IMR-90 (cell line): ENCODE results near the gene CSK. TPM values are rescaled to one million over a fixed set of nuclear protein-coding genes. Genes with fewer than 3 reads are reported as not detected.

Source experiments
- ATAC-seq: fragments of 200-7000 bp; cut with Tn5 transposase; 2 replicates; pipeline ENCODE4 v1.9.1; 2020; ENCODE audit warnings: low read depth, mild to moderate bottlenecking, moderate library complexity
- BruUV-seq: library from RNA; stranded (reverse); fragments of 400-500 nt; replicated peaks from 2 replicates; lab custom pipeline; 2021; lab: Mats Ljungman, UMichigan
- CTCF ChIA-PET: fragments of 300-600 bp; formaldehyde crosslinking; extraction: SDS; loops from one replicate; lab custom pipeline; 2021; ENCODE audit warnings: antibody characterized with exemption; lab: Yijun Ruan, JAX
- POLR2A ChIA-PET: fragments of 300-600 bp; sonication (Branson Sonifier 250); formaldehyde crosslinking; loops from one replicate; lab custom pipeline; 2022; ENCODE audit warnings: antibody characterized with exemption; ENCODE audit not compliant: unreplicated experiment; lab: Charles Lee
- DNase-seq: peaks from one replicate; pipeline ENCODE4 v3.0.0; 2013
- H2AFZ ChIP-seq: replicated peaks from 2 replicates; pipeline ENCODE3; 2013; ENCODE audit warnings: low read length, mild to moderate bottlenecking; ENCODE audit not compliant: poor library complexity
- H2AK5ac ChIP-seq: 2 replicates; pipeline ENCODE4 v1.6.1; 2013; ENCODE audit warnings: low read depth, low read length, inconsistent platforms
- H2AK9ac ChIP-seq: replicated peaks from 2 replicates; pipeline ENCODE3; 2013; ENCODE audit warnings: mild to moderate bottlenecking, low read depth, low read length, moderate library complexity; ENCODE audit not compliant: poor library complexity
- H2BK120ac ChIP-seq: 2 replicates; pipeline ENCODE4 v1.6.1; 2013; ENCODE audit warnings: low read depth, low read length, inconsistent platforms
- H2BK15ac ChIP-seq: 3 replicates; pipeline ENCODE4 v1.6.1; 2013; ENCODE audit warnings: low read depth, low read length, inconsistent platforms
- H2BK20ac ChIP-seq: 2 replicates; pipeline ENCODE4 v1.6.1; 2013; ENCODE audit warnings: low read depth, mild to moderate bottlenecking, inconsistent platforms, low read length, moderate library complexity
- H2BK5ac ChIP-seq: 2 replicates; pipeline ENCODE4 v1.6.1; 2013; ENCODE audit warnings: mild to moderate bottlenecking, low read depth, low read length, inconsistent platforms; ENCODE audit not compliant: poor library complexity, severe bottlenecking
- H3K14ac ChIP-seq: replicated peaks from 2 replicates; pipeline ENCODE4 v1.6.1; 2013; ENCODE audit warnings: low read depth, low read length, inconsistent platforms
- H3K18ac ChIP-seq: 2 replicates; pipeline ENCODE4 v1.6.1; 2013; ENCODE audit warnings: low read depth, low read length, control low read depth
- H3K23ac ChIP-seq: 2 replicates; pipeline ENCODE4 v1.6.1; 2013; ENCODE audit warnings: low read depth, low read length, inconsistent platforms
- H3K27ac ChIP-seq: 2 replicates; pipeline ENCODE4 v1.5.1; 2013; ENCODE audit warnings: mild to moderate bottlenecking, control low read depth, low read length; ENCODE audit not compliant: insufficient read depth
- H3K27me3 ChIP-seq: 2 replicates; pipeline ENCODE4 v1.6.1; 2013; ENCODE audit warnings: low read length; ENCODE audit not compliant: control insufficient read depth, insufficient read depth
- H3K36me3 ChIP-seq: 2 replicates; pipeline ENCODE4 v1.6.1; 2013; ENCODE audit warnings: low read length, mixed read lengths; ENCODE audit not compliant: control insufficient read depth, insufficient read depth
- H3K4ac ChIP-seq: 2 replicates; pipeline ENCODE4 v1.6.1; 2013; ENCODE audit warnings: low read depth, low read length, inconsistent platforms
- H3K4me1 ChIP-seq: 2 replicates; pipeline ENCODE4 v1.6.1; 2013; ENCODE audit warnings: low read length, mixed read lengths; ENCODE audit not compliant: control insufficient read depth, insufficient read depth
- H3K4me2 ChIP-seq: 2 replicates; pipeline ENCODE4 v1.6.1; 2013; ENCODE audit warnings: low read depth, mild to moderate bottlenecking, control low read depth, low read length, moderate library complexity
- H3K4me3 ChIP-seq: 2 replicates; pipeline ENCODE4 v1.5.1; 2013; ENCODE audit warnings: low read depth, mild to moderate bottlenecking, control low read depth, low read length, moderate library complexity; ENCODE audit not compliant: insufficient read depth
- H3K56ac ChIP-seq: 2 replicates; pipeline ENCODE4 v1.6.1; 2013; ENCODE audit warnings: low read length, inconsistent platforms; ENCODE audit not compliant: insufficient read depth; ENCODE audit errors: extremely low read depth
- H3K79me1 ChIP-seq, 2 experiments: 2 replicates each; pipeline ENCODE4 v1.6.1; 2013; ENCODE audit warnings: low read length in 2 of 2, inconsistent platforms in 1 of 2, low read depth in 1 of 2
- H3K9ac ChIP-seq: 2 replicates; pipeline ENCODE4 v1.6.1; 2013; ENCODE audit warnings: low read depth, low read length, control low read depth
- H3K9me1 ChIP-seq: 2 replicates; pipeline ENCODE4 v1.6.1; 2013; ENCODE audit warnings: low read length, inconsistent platforms; ENCODE audit not compliant: insufficient read depth
- H3K9me3 ChIP-seq: 2 replicates; pipeline ENCODE4 v1.6.1; 2013; ENCODE audit warnings: low read length; ENCODE audit not compliant: control insufficient read depth, insufficient read depth
- H4K20me1 ChIP-seq: 2 replicates; pipeline ENCODE4 v1.6.1; 2013; ENCODE audit warnings: low read length, inconsistent platforms; ENCODE audit not compliant: insufficient read depth
- H4K5ac ChIP-seq: 2 replicates; pipeline ENCODE4 v1.6.1; 2013; ENCODE audit warnings: mild to moderate bottlenecking, low read depth, low read length, control low read depth
- H4K8ac ChIP-seq, 2 experiments: 2 replicates each; pipeline ENCODE4 v1.6.1; 2013; ENCODE audit warnings: low read depth in 2 of 2, low read length in 2 of 2, control low read depth in 1 of 2, inconsistent platforms in 1 of 2
- H4K91ac ChIP-seq: 2 replicates; pipeline ENCODE4 v1.6.1; 2013; ENCODE audit warnings: low read depth, low read length, inconsistent platforms; ENCODE audit not compliant: insufficient read depth
- CHD1 ChIP-seq: IDR thresholded peaks from 2 replicates; pipeline ENCODE4 v1.6.1; 2012; ENCODE audit warnings: low read depth, low read length, improper control_type of control experiment
- MXI1 ChIP-seq: IDR thresholded peaks from 2 replicates; pipeline ENCODE4 v1.6.1; 2012; ENCODE audit warnings: low read depth, mild to moderate bottlenecking, low read length, moderate library complexity, borderline replicate concordance
- SMC3 ChIP-seq: fragments of 150-350 bp; IDR thresholded peaks from 2 replicates; pipeline ENCODE4 v1.6.1; 2016; ENCODE audit warnings: low read depth, mild to moderate bottlenecking, antibody characterized with exemption, low read length, moderate library complexity
- whole genome bisulfite sequencing, 2 experiments: methylation state at CpG; one replicate each; pipeline versions ENCODE4 v1.1.5 to v1.1.7; 2013; ENCODE audit warnings: missing lambda C conversion rate in 2 of 2; ENCODE audit not compliant: insufficient read length in 1 of 2; ENCODE audit errors: extremely low coverage in 2 of 2; 5-methylcytosine and 5-hydroxymethylcytosine counted together
- dilution Hi-C: fragments of 300-500 bp; cut with HindIII; formaldehyde crosslinking; loops from one replicate; pipeline ENCODE4 v1.14.3; 2018; ENCODE audit warnings: low sequenced_read_pairs; ENCODE audit not compliant: unreplicated experiment
- in situ Hi-C: fragments of 300-500 bp; cut with MboI; formaldehyde crosslinking; loops from 3 replicates; pipeline ENCODE4 v1.14.3; 2019; ENCODE audit warnings: low sequenced_read_pairs, inconsistent platforms, mixed read lengths
- intact Hi-C: fragments of 100-400 bp; cut with micrococcal nuclease; formaldehyde crosslinking; loops from 2 replicates; pipeline ENCODE4 v1.10.0; 2022
- polyA plus RNA-seq, 3 experiments: library from polyadenylated mRNA; depleted of rRNA; stranded (reverse); fragments of >200 nt; gene quantifications; 2 replicates each; pipeline ENCODE4 v1.2.3, GENCODE V29; 2012; ENCODE audit warnings: low replicate concordance in 1 of 3
- total RNA-seq: library from RNA; depleted of rRNA; stranded (reverse); fragments of >200 nt; gene quantifications from 2 replicates; pipeline ENCODE4 v1.2.3, GENCODE V29; 2012
- TF ChIP-seq, protein P1 (sequence below): conservative IDR thresholded peaks from 2 replicates; pipeline ENCODE4 v1.5.1; 2012; ENCODE audit warnings: mild to moderate bottlenecking, low read depth, low read length, improper control_type of control experiment

Gene CSK
- total and polyA plus RNA-seq, 2 of the 4 experiments (the other 2 are of a cell fraction) = 10.8 to 54.0 TPM

DNA sequence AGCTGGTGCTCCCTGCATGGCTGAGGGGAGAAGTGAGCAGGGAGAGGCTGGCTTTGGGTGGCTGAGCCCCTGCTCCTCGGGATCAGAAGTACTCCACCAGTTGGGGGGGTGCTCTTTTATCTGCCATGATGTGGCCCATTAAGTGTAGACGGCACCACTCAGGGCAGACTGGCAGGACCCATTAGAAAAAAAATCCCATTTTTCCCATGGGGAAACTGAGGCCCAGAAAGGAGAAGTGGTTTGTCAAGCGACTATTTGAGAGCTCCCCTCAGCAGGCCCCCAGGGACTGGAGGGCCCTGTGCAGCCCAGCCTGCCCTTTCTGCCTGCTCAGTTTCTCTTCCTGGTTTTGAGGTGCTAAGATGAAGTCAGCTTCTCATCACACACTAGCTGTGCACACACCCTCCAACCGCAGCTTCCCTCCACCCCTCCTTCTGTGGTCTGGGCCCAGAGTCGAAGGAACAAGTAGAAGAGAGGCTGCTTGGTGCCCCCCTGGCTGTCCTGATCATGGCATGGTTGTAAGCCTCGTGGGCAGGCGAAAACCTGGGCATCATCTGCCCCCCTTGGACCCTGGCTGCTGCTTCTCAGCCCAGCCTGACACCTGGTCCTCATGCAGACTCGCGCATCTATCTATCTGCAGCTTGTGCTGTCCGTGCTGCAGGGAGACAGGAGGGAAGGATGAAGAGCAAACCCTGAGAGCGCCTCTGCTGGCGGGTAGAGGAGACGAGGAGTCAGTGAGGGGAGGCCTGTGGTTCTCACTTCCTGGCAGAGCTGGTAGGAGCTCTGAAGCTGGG lies 5.6 kb downstream of the CSK start:
- Histone ChIP-seq H3K56ac (no peak overlapping the region), H2BK20ac (no peak overlapping the region), H4K20me1 (peaks cover 90% of the 10 kb centered on the region), H3K4ac (no peak overlapping the region; the same call in 1 of the 2 replicates), H3K9me1 (peaks cover 39% of the 10 kb centered on the region), H4K5ac (no peak overlapping the region), H3K4me1 (peaks cover 35% of the 10 kb centered on the region), H3K18ac (no peak overlapping the region), H3K9me3 (no peaks in the 10 kb centered on the region), H2BK15ac (no peak overlapping the region), H2BK120ac (no peak overlapping the region), H3K4me3 (no peak overlapping the region), H2AK5ac (0 out of 2 replicates have a peak overlapping the region, but pooled peaks have one; percentile 9), H3K36me3 (peaks cover 2% of the 10 kb centered on the region; the same call in 1 of the 2 replicates), H3K27me3 (no peaks in the 10 kb centered on the region), H2AK9ac (peak overlapping the region; percentile 76), H3K4me2 (no peak overlapping the region), H3K27ac (no peak overlapping the region), H3K79me1 (peaks cover 19 to 92% of the 10 kb centered on the region in 2 experiments; a peak in 3 of 4 replicates), H4K91ac (no peak overlapping the region), H3K14ac (no peak overlapping the region), H2AFZ (peak overlapping the region; percentile 0), H3K9ac (no peak overlapping the region; the same call in 1 of the 2 replicates), H3K23ac (no peak overlapping the region), H2BK5ac (no peak overlapping the region), H4K8ac (no peak overlapping the region)
- in situ Hi-C loops = no loop called here
- DNase-seq (peak; percentile 71), ATAC-seq (peak; percentile 59)
- POLR2A ChIA-PET = interaction anchor here (0.6 kb wide), 1 partner anchor 235 kb away, joined by 17 read pairs; no protein-coding TSS in a partner anchor
- no TSS peak for BruUV-seq
- 49% methylated on average over 7 of the region's 13 CpGs; no CpG with 5 or more reads in 1 of the 2 experiments for WGBS, 2 experiments
- intact Hi-C loops = no loop called here
- TF ChIP-seq, protein P1, sequence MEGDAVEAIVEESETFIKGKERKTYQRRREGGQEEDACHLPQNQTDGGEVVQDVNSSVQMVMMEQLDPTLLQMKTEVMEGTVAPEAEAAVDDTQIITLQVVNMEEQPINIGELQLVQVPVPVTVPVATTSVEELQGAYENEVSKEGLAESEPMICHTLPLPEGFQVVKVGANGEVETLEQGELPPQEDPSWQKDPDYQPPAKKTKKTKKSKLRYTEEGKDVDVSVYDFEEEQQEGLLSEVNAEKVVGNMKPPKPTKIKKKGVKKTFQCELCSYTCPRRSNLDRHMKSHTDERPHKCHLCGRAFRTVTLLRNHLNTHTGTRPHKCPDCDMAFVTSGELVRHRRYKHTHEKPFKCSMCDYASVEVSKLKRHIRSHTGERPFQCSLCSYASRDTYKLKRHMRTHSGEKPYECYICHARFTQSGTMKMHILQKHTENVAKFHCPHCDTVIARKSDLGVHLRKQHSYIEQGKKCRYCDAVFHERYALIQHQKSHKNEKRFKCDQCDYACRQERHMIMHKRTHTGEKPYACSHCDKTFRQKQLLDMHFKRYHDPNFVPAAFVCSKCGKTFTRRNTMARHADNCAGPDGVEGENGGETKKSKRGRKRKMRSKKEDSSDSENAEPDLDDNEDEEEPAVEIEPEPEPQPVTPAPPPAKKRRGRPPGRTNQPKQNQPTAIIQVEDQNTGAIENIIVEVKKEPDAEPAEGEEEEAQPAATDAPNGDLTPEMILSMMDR = peak; percentile 66
- TF ChIP-seq MXI1 (no peak), CHD1 (no peak), SMC3 (peak; percentile 18; the same call in 1 of the 2 replicates)
- CTCF ChIA-PET = interaction anchor here (0.7 to 1.5 kb wide), 5 partner anchors 11 to 152 kb away, joined by 3 to 5 read pairs (median 3); no protein-coding TSS in a partner anchor
- dilution Hi-C loops = no loop called here
